Activated T-cell treated with anti-CD3 and anti-CD28 coated beads, Interleukin-2, amount 50 U/mL, for 72 hours (primary cell): Measurements from ENCODE around the gene OPTC. TPM values are rescaled to one million over a fixed set of nuclear protein-coding genes. Genes with fewer than 3 reads are reported as not detected.
"Not testable (repeated sequence)": the region's sequence is repeated elsewhere in the genome, so short reads cannot be mapped to it uniquely, and the experiment has no call there.

ENCODE experiments used
- ATAC-seq, 2 donors: fragments of 150-1000 bp; cut with Tn5 transposase; replicated peaks in 1 of 2; 2 replicates each; pipeline ENCODE4 v1.10.0; 2021; ENCODE audit warnings: moderate library complexity in 2 of 2, mild to moderate bottlenecking in 1 of 2
- DNase-seq, 2 donors: peaks; one replicate each; pipeline ENCODE4 v3.0.0; 2021 to 2022; ENCODE audit warnings: mixed read lengths in 1 of 2
- H3K27ac Mint-ChIP-seq: one replicate; pipeline ENCODE4 v1.8.0; 2022; ENCODE audit warnings: mild to moderate bottlenecking, moderate library complexity, mixed read lengths
- H3K27me3 Mint-ChIP-seq: one replicate; pipeline ENCODE4 v1.8.0; 2022; ENCODE audit warnings: low read depth, mixed read lengths
- H3K36me3 Mint-ChIP-seq, 2 donors: one replicate each; pipeline ENCODE4 v1.8.0; 2022; ENCODE audit warnings: mixed read lengths in 2 of 2, mild to moderate bottlenecking in 1 of 2; ENCODE audit not compliant: insufficient read depth in 2 of 2
- H3K4me1 Mint-ChIP-seq: one replicate; pipeline ENCODE4 v1.8.0; 2022; ENCODE audit warnings: low read depth, mixed read lengths
- H3K4me3 Mint-ChIP-seq, 2 donors: one replicate each; pipeline ENCODE4 v1.8.0; 2022; ENCODE audit warnings: mild to moderate bottlenecking in 2 of 2, mixed read lengths in 2 of 2, moderate library complexity in 2 of 2
- H3K9me3 Mint-ChIP-seq, 2 donors: one replicate each; pipeline ENCODE4 v1.8.0; 2022; ENCODE audit warnings: mixed read lengths in 2 of 2
- total RNA-seq, 2 donors: library from RNA; stranded (reverse); gene quantifications; one replicate each; pipeline ENCODE4 v1.2.3, GENCODE V29; 2022

Gene OPTC
- total RNA-seq, result not detected

GRCh38 chr1:203493901-203494300, at the start of gene OPTC:
OPTC (plus strand) TSS chr1:203494153; CDS start chr1:203496006, 1,853 bp downstream.
- Mint-ChIP-seq H3K27ac (no peak within 1 kb of the TSS), H3K9me3 (no peaks in the 10 kb centered on the region), H3K27me3 (no peaks in the 10 kb centered on the region), H3K36me3 (no peaks in the 10 kb centered on the region), H3K4me3 (no peak within 1 kb of the TSS), H3K4me1 (no peaks in the 10 kb centered on the region)
- ATAC-seq, result no peak
- no peak for DNase-seq

- peaks cover 25% of the 10 kb centered on the region for H3K27me3 Mint-ChIP-seq
- ATAC-seq (no peak), DNase-seq (no peak)
- peaks cover 0 to 1% of the 10 kb centered on the region in 2 donors for H3K36me3 Mint-ChIP-seq
- no peaks in the 10 kb centered on the region for H3K4me1 Mint-ChIP-seq
- no peak overlapping the region for H3K4me3 Mint-ChIP-seq
- no peak overlapping the region for H3K27ac Mint-ChIP-seq
- H3K9me3 Mint-ChIP-seq, result peaks cover 2% of the 10 kb centered on the region in 2 donors
Measured at GRCh38 chr1:203444171-203444576, 49.8 kb upstream of the OPTC start.

GRCh38 chr1:203447151-203447550, 46.8 kb upstream of the OPTC start:
- Mint-ChIP-seq H3K36me3 (peaks cover 0 to 1% of the 10 kb centered on the region in 2 donors), H3K4me3 (no peak overlapping the region), H3K4me1 (no peaks in the 10 kb centered on the region), H3K27ac (no peak overlapping the region), H3K9me3 (peaks cover 2% of the 10 kb centered on the region in 2 donors), H3K27me3 (peaks cover 33% of the 10 kb centered on the region)
- ATAC-seq, result no peak
- DNase-seq, result no peak

- H3K9me3 Mint-ChIP-seq, ATAC-seq: not testable (repeated sequence)
Measured at GRCh38 chr1:203447598-203447997, 46.4 kb upstream of the OPTC start.

GRCh38 chr1:203448521-203449061, 45.4 kb upstream of the OPTC start:
- no peak overlapping the region for H3K4me3 Mint-ChIP-seq
- peaks cover 34% of the 10 kb centered on the region for H3K27me3 Mint-ChIP-seq
- no peak for ATAC-seq

More at GRCh38 chr1:203447598-203447997, 46.4 kb upstream of the OPTC start:
- not testable (repeated sequence) for DNase-seq, H3K4me1 Mint-ChIP-seq, H3K4me3 Mint-ChIP-seq, H3K27ac Mint-ChIP-seq, H3K36me3 Mint-ChIP-seq
- peaks cover 35% of the 10 kb centered on the region for H3K27me3 Mint-ChIP-seq

GRCh38 chr1:203450001-203450400, 44.0 kb upstream of the OPTC start:
- no peak for ATAC-seq
- DNase-seq, result no peak
- Mint-ChIP-seq H3K9me3 (peaks cover under 1 to 1% of the 10 kb centered on the region in 2 donors), H3K36me3 (peaks cover under 1 to 1% of the 10 kb centered on the region in 2 donors), H3K27ac (no peak overlapping the region), H3K27me3 (peaks cover 34% of the 10 kb centered on the region), H3K4me1 (no peaks in the 10 kb centered on the region), H3K4me3 (no peak overlapping the region)

More at GRCh38 chr1:203448521-203449061, 45.4 kb upstream of the OPTC start:
- Mint-ChIP-seq H3K9me3 (peaks cover 2% of the 10 kb centered on the region in 2 donors), H3K4me1 (no peaks in the 10 kb centered on the region), H3K27ac (no peak overlapping the region), H3K36me3 (peaks cover 0 to 1% of the 10 kb centered on the region in 2 donors)
- DNase-seq, result no peak

GRCh38 chr1:203450479-203451149, 43.3 kb upstream of the OPTC start:
- peaks cover 0 to 1% of the 10 kb centered on the region in 2 donors for H3K36me3 Mint-ChIP-seq
- no peak for DNase-seq
- H3K4me3 Mint-ChIP-seq, result no peak overlapping the region
- no peaks in the 10 kb centered on the region for H3K4me1 Mint-ChIP-seq
- peaks cover 34% of the 10 kb centered on the region for H3K27me3 Mint-ChIP-seq
- ATAC-seq, result no peak
- no peak overlapping the region for H3K27ac Mint-ChIP-seq
- H3K9me3 Mint-ChIP-seq, result no peaks in the 10 kb centered on the region

- H3K9me3 Mint-ChIP-seq, result no peaks in the 10 kb centered on the region
- H3K4me1 Mint-ChIP-seq, result no peaks in the 10 kb centered on the region
- DNase-seq (no peak), ATAC-seq (no peak)
- peaks cover 34% of the 10 kb centered on the region for H3K27me3 Mint-ChIP-seq
- H3K4me3 Mint-ChIP-seq, result no peak overlapping the region
- no peak overlapping the region for H3K27ac Mint-ChIP-seq
- peaks cover 0 to 1% of the 10 kb centered on the region in 2 donors for H3K36me3 Mint-ChIP-seq
Measured at GRCh38 chr1:203451836-203452784, 41.8 kb upstream of the OPTC start.

GRCh38 chr1:203453016-203453415, 40.9 kb upstream of the OPTC start:
- no peak for ATAC-seq
- H3K9me3 Mint-ChIP-seq, result no peaks in the 10 kb centered on the region
- H3K27me3 Mint-ChIP-seq, result peaks cover 29% of the 10 kb centered on the region
- H3K4me1 Mint-ChIP-seq, result no peaks in the 10 kb centered on the region
- peaks cover 0 to 1% of the 10 kb centered on the region in 2 donors for H3K36me3 Mint-ChIP-seq
- no peak for DNase-seq
- no peak overlapping the region for H3K27ac Mint-ChIP-seq
- no peak overlapping the region for H3K4me3 Mint-ChIP-seq

GRCh38 chr1:203453616-203454015, 40.3 kb upstream of the OPTC start:
- ATAC-seq (no peak), DNase-seq (no peak)
- H3K4me1 Mint-ChIP-seq, result no peaks in the 10 kb centered on the region
- no peak overlapping the region for H3K27ac Mint-ChIP-seq
- no peaks in the 10 kb centered on the region for H3K9me3 Mint-ChIP-seq
- peaks cover 27% of the 10 kb centered on the region for H3K27me3 Mint-ChIP-seq
- peaks cover 0 to 1% of the 10 kb centered on the region in 2 donors for H3K36me3 Mint-ChIP-seq
- H3K4me3 Mint-ChIP-seq, result no peak overlapping the region

- Mint-ChIP-seq H3K27me3 (peaks cover 23% of the 10 kb centered on the region), H3K4me3 (no peak overlapping the region), H3K9me3 (no peaks in the 10 kb centered on the region), H3K27ac (no peak overlapping the region), H3K4me1 (no peaks in the 10 kb centered on the region), H3K36me3 (peaks cover 0 to 1% of the 10 kb centered on the region in 2 donors)
- no peak for ATAC-seq
- DNase-seq, result no peak
Measured at GRCh38 chr1:203454986-203455471, 38.9 kb upstream of the OPTC start.

GRCh38 chr1:203455706-203456105, 38.2 kb upstream of the OPTC start:
- ATAC-seq, result no peak
- peaks cover 0 to 1% of the 10 kb centered on the region in 2 donors for H3K36me3 Mint-ChIP-seq

GRCh38 chr1:203456577-203456976, 37.4 kb upstream of the OPTC start:
- ATAC-seq, result no peak
- Mint-ChIP-seq H3K36me3 (peaks cover 0 to 1% of the 10 kb centered on the region in 2 donors), H3K27me3 (peaks cover 17% of the 10 kb centered on the region), H3K27ac (no peak overlapping the region), H3K9me3 (no peaks in the 10 kb centered on the region), H3K4me3 (no peak overlapping the region), H3K4me1 (no peaks in the 10 kb centered on the region)
- DNase-seq, result no peak

More at GRCh38 chr1:203455706-203456105, 38.2 kb upstream of the OPTC start:
- Mint-ChIP-seq H3K27me3 (peaks cover 19% of the 10 kb centered on the region), H3K27ac (no peak overlapping the region), H3K9me3 (no peaks in the 10 kb centered on the region), H3K4me3 (no peak overlapping the region), H3K4me1 (no peaks in the 10 kb centered on the region)
- DNase-seq, result no peak
